Hepatocyte (in vitro differentiated cells): ENCODE results near the gene KNDC1. TPM values are rescaled to one million over a fixed set of nuclear protein-coding genes. Genes with fewer than 3 reads are reported as not detected.
"Not testable (repeated sequence)": the region's sequence is repeated elsewhere in the genome, so short reads cannot be mapped to it uniquely, and the experiment has no call there.

ENCODE experiments used
- DNase-seq: peaks from one replicate; pipeline ENCODE4 v3.0.0-alpha.2; 2016; ENCODE audit warnings: low spot score
- H2AFZ ChIP-seq: fragments of 200-600 bp; sonication (generic); 2 replicates; pipeline ENCODE4 v1.6.0; 2016; ENCODE audit warnings: antibody characterized with exemption, mild to moderate bottlenecking
- H3K27ac ChIP-seq: fragments of 200-600 bp; sonication (generic); 2 replicates; pipeline ENCODE4 v1.5.1; 2016; ENCODE audit warnings: mild to moderate bottlenecking
- H3K27me3 ChIP-seq: fragments of 200-600 bp; sonication (generic); 2 replicates; pipeline ENCODE4 v1.6.1; 2016
- H3K36me3 ChIP-seq: fragments of 200-600 bp; sonication (generic); replicated peaks from 2 replicates; pipeline ENCODE4 v1.5.1; 2016; ENCODE audit warnings: low read depth; ENCODE audit not compliant: insufficient read depth
- H3K4me1 ChIP-seq: fragments of 200-600 bp; sonication (generic); 2 replicates; pipeline ENCODE4 v1.5.1; 2016; ENCODE audit warnings: mild to moderate bottlenecking, moderate library complexity; ENCODE audit not compliant: insufficient read depth
- H3K4me2 ChIP-seq: fragments of 200-600 bp; sonication (generic); 2 replicates; pipeline ENCODE4 v1.6.0; 2016
- H3K4me3 ChIP-seq: fragments of 200-600 bp; sonication (generic); 2 replicates; pipeline ENCODE4 v1.5.1; 2016; ENCODE audit warnings: mild to moderate bottlenecking
- H3K79me2 ChIP-seq: fragments of 200-600 bp; sonication (generic); 2 replicates; pipeline ENCODE4 v1.6.0; 2017; ENCODE audit warnings: mild to moderate bottlenecking
- H3K9me2 ChIP-seq: fragments of 200-600 bp; sonication (generic); replicated peaks from 2 replicates; pipeline ENCODE4 v1.6.0; 2017; ENCODE audit warnings: mild to moderate bottlenecking; ENCODE audit not compliant: insufficient read depth
- H3K9me3 ChIP-seq: fragments of 200-600 bp; sonication (generic); 2 replicates; pipeline ENCODE4 v1.5.1; 2016; ENCODE audit warnings: low read depth, mild to moderate bottlenecking
- H4K20me1 ChIP-seq: fragments of 200-600 bp; sonication (generic); 2 replicates; pipeline ENCODE4 v1.6.0; 2016; ENCODE audit warnings: mild to moderate bottlenecking; ENCODE audit not compliant: insufficient read depth, poor library complexity, severe bottlenecking
- CTCF ChIP-seq: fragments of 200-600 bp; sonication (generic); IDR thresholded peaks from 2 replicates; pipeline ENCODE4 v1.5.1; 2016; ENCODE audit warnings: antibody characterized with exemption, mild to moderate bottlenecking; ENCODE audit not compliant: poor library complexity
- EZH2 ChIP-seq: fragments of 200-600 bp; sonication (generic); IDR thresholded peaks from 2 replicates; pipeline ENCODE4 v1.6.1; 2016; ENCODE audit warnings: antibody characterized with exemption, mild to moderate bottlenecking, borderline replicate concordance
- EZH2phosphoT487 ChIP-seq: fragments of 200-600 bp; sonication (generic); IDR thresholded peaks from one replicate; pipeline ENCODE4 v1.6.1; 2018; ENCODE audit warnings: antibody characterized with exemption, mild to moderate bottlenecking, low read depth, moderate library complexity; ENCODE audit not compliant: unreplicated experiment, severe bottlenecking
- WGBS: methylation state at CpG from one replicate; pipeline ENCODE4 v1.1.6; 2016; ENCODE audit warnings: low lambda C conversion rate; ENCODE audit errors: missing lambda C conversion rate; 5-methylcytosine and 5-hydroxymethylcytosine counted together
- polyA plus RNA-seq: library from polyadenylated mRNA; unstranded; fragments of >200 nt; fragmentation: Nextera tagmentation; extraction: Ambion mirVana; gene quantifications from 2 replicates; pipeline ENCODE4 v1.2.1, GENCODE V29; 2016
- total RNA-seq: library from RNA; depleted of rRNA; stranded (reverse); fragments of >200 nt; gene quantifications from 2 replicates; pipeline ENCODE4 v1.2.3, GENCODE V29; 2014

KNDC1 gene
- total and polyA plus RNA-seq, 2 experiments from 2014 or later: 3.8 to 4.3 TPM

GRCh38 chr10:133134411-133135115 lies 25.5 kb upstream of the KNDC1 start:
- Histone ChIP-seq H2AFZ (no peak overlapping the region), H3K9me3 (no peaks in the 10 kb centered on the region), H3K27me3 (no peaks in the 10 kb centered on the region), H3K4me1 (no peaks in the 10 kb centered on the region), H3K79me2 (no peaks in the 10 kb centered on the region), H3K27ac (no peak overlapping the region), H3K9me2 (no peaks in the 10 kb centered on the region), H3K4me3 (no peak overlapping the region), H4K20me1 (no peaks in the 10 kb centered on the region), H3K36me3 (no peaks in the 10 kb centered on the region), H3K4me2 (no peak overlapping the region)
- WGBS: 80% methylated on average over 20 of the region's 20 CpGs
- TF ChIP-seq EZH2phosphoT487: no peak
- no peak for TF ChIP-seq EZH2
- TF ChIP-seq CTCF: no peak
- DNase-seq: no peak

- WGBS: 75% methylated on average over 8 of the region's 8 CpGs
- no peaks in the 10 kb centered on the region for H3K4me1 ChIP-seq
- TF ChIP-seq CTCF: no peak
- no peak for TF ChIP-seq EZH2phosphoT487
- H3K79me2 ChIP-seq: no peaks in the 10 kb centered on the region
- H3K27me3 ChIP-seq: no peaks in the 10 kb centered on the region
- no peak overlapping the region for H3K27ac ChIP-seq
- no peaks in the 10 kb centered on the region for H4K20me1 ChIP-seq
- no peak overlapping the region for H3K4me2 ChIP-seq
- H3K9me3 ChIP-seq: no peaks in the 10 kb centered on the region
- H2AFZ ChIP-seq: no peak overlapping the region
- H3K9me2 ChIP-seq: no peaks in the 10 kb centered on the region
- no peak overlapping the region for H3K4me3 ChIP-seq
- no peak for DNase-seq
- no peaks in the 10 kb centered on the region for H3K36me3 ChIP-seq
Measured at GRCh38 chr10:133135116-133135465, 24.9 kb upstream of the KNDC1 start.

GRCh38 chr10:133137486-133138145 lies 22.4 kb upstream of the KNDC1 start:
- H3K9me2 ChIP-seq, H3K27me3 ChIP-seq, H4K20me1 ChIP-seq, H3K36me3 ChIP-seq, H3K9me3 ChIP-seq, H3K27ac ChIP-seq, H3K4me3 ChIP-seq, H3K4me1 ChIP-seq, H2AFZ ChIP-seq, H3K79me2 ChIP-seq, H3K4me2 ChIP-seq, DNase-seq: not testable (repeated sequence)
- WGBS: 100% methylated on average over 2 of the region's 12 CpGs

- DNase-seq: no peak
- Histone ChIP-seq H3K9me3 (no peaks in the 10 kb centered on the region), H4K20me1 (no peaks in the 10 kb centered on the region), H3K27ac (no peak overlapping the region), H3K79me2 (no peaks in the 10 kb centered on the region), H3K27me3 (no peaks in the 10 kb centered on the region), H3K36me3 (no peaks in the 10 kb centered on the region), H3K4me1 (peaks cover 5% of the 10 kb centered on the region), H3K4me3 (no peak overlapping the region), H3K4me2 (no peak overlapping the region), H3K9me2 (no peaks in the 10 kb centered on the region), H2AFZ (no peak overlapping the region)
- WGBS: 49% methylated on average over 15 of the region's 17 CpGs
- TF ChIP-seq EZH2phosphoT487 (no peak), EZH2 (no peak), CTCF (no peak)
Measured at GRCh38 chr10:133139551-133140065, 20.4 kb upstream of the KNDC1 start.
